Hypothalamus (tissue), 51 donors: ENCODE measurements around the gene FNDC1.
"Not testable (repeated sequence)": the region's sequence is repeated elsewhere in the genome, so short reads cannot be mapped to it uniquely, and the experiment has no call there.

Source experiments
- DNase-seq, 51 donors: peaks; one replicate each; lab custom pipeline; 2025; lab: John Stamatoyannopoulos, UW

FNDC1 gene

GRCh38 chr6:159252955-159253508 is 83.8 kb downstream of the FNDC1 start:
- peak in 8 of 51 donors; percentile 4 to 24 (median 12) for DNase-seq

- no peak for DNase-seq
Observed at GRCh38 chr6:159254186-159254585, 85.0 kb downstream of the FNDC1 start.

- no peak for DNase-seq
Observed at GRCh38 chr6:159255434-159255951, 86.3 kb downstream of the FNDC1 start.

- no peak for DNase-seq
Observed at GRCh38 chr6:159256128-159256527, 86.9 kb downstream of the FNDC1 start.

GRCh38 chr6:159257846-159258245 is 88.6 kb downstream of the FNDC1 start:
- DNase-seq, result no peak

GRCh38 chr6:159259441-159260125 is 90.4 kb downstream of the FNDC1 start:
- DNase-seq, result no peak

- DNase-seq, result no peak
Observed at GRCh38 chr6:159260208-159260607, 91.0 kb downstream of the FNDC1 start.

- DNase-seq, result no peak
Observed at GRCh38 chr6:159261995-159262394, 92.8 kb downstream of the FNDC1 start.

- no peak for DNase-seq
Observed at GRCh38 chr6:159262586-159262985, 93.4 kb downstream of the FNDC1 start.

GRCh38 chr6:159267165-159267564 is 98.0 kb downstream of the FNDC1 start:
- no peak for DNase-seq

GRCh38 chr6:159268511-159268910 is 99.3 kb downstream of the FNDC1 start:
- no peak for DNase-seq

- no peak for DNase-seq
Observed at GRCh38 chr6:159271257-159271656, 102.1 kb downstream of the FNDC1 start.

GRCh38 chr6:159278626-159279025 is 109.4 kb downstream of the FNDC1 start:
- no peak for DNase-seq

- no peak for DNase-seq
Observed at GRCh38 chr6:159279790-159280277, 110.6 kb downstream of the FNDC1 start.

GRCh38 chr6:159282421-159282820 is 113.2 kb downstream of the FNDC1 start:
- DNase-seq, result no peak

- not testable (repeated sequence) for DNase-seq
Observed at GRCh38 chr6:159284661-159285060, 115.5 kb downstream of the FNDC1 start.

- no peak for DNase-seq
Observed at GRCh38 chr6:159298840-159299239, 129.6 kb downstream of the FNDC1 start.

GRCh38 chr6:159299566-159299965 is 130.4 kb downstream of the FNDC1 start:
- no peak for DNase-seq

GRCh38 chr6:159301277-159301676 is 132.1 kb downstream of the FNDC1 start:
- no peak for DNase-seq

- no peak for DNase-seq
Observed at GRCh38 chr6:159301810-159302593, 132.8 kb downstream of the FNDC1 start.

GRCh38 chr6:159302594-159302992 is 133.4 kb downstream of the FNDC1 start:
- DNase-seq, result no peak
